HG02884 (cell line): ENCODE measurements around the gene EHD3.

Experiments
- ATAC-seq: cut with Tn5 transposase; IDR thresholded peaks from one replicate; pipeline ENCODE4 v1.9.1; 2021; ENCODE audit warnings: mild to moderate bottlenecking, moderate library complexity; ENCODE audit not compliant: unreplicated experiment

Gene EHD3

GRCh38 chr2:31253356-31254131 is 19.6 kb downstream of the EHD3 start:
- ATAC-seq, result no peak

DNA sequence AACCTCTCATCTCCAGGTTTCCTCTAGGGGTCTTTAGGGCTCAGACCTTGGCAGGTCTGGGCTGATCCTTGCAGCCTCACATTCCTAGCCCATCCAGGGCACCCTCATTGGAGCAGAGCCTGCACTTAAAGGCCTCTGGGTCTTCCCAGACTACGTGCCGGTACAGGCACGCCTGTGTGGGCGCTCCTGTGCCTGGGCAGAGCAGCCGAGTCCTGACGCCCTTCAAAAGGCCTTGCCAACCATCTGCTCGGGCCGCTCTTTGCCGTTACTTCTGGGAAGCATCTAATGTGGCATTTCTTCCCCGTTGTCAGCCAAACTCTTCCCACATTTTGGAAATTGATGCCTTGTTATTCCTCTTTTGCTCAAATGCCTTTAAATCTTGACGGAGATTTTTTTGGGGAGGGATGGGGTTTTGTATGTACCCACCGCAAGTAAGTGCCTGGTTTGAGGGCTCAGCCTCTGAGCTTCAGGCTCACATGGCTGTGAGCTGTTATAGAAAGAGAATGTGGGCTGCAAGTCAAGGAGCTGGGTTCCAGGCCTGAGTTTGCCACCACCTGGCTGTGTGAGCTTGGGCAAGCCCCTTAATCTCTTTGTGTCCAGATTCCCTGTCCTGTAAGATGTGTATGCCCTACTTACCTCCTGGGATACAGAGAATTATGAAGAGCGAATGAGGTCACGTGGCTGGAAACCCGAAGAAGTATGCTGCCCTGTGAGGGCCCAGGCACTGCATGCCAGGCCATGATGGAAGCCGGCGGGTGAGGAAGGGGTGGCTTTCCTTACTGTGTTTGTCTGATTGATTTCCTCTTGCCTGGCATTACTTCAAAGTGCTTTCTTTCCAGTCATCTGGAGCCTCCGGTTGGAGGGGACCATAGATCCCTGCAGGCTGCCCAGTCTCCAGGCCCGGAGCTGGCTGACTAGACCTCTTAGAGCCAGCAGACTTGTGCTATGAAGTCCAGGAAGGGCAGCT is 20.6 kb downstream of the EHD3 start:
- no peak for ATAC-seq

- ATAC-seq, result peak; percentile 63
Observed at GRCh38 chr2:31255911-31256571, 22.1 kb downstream of the EHD3 start.

DNA sequence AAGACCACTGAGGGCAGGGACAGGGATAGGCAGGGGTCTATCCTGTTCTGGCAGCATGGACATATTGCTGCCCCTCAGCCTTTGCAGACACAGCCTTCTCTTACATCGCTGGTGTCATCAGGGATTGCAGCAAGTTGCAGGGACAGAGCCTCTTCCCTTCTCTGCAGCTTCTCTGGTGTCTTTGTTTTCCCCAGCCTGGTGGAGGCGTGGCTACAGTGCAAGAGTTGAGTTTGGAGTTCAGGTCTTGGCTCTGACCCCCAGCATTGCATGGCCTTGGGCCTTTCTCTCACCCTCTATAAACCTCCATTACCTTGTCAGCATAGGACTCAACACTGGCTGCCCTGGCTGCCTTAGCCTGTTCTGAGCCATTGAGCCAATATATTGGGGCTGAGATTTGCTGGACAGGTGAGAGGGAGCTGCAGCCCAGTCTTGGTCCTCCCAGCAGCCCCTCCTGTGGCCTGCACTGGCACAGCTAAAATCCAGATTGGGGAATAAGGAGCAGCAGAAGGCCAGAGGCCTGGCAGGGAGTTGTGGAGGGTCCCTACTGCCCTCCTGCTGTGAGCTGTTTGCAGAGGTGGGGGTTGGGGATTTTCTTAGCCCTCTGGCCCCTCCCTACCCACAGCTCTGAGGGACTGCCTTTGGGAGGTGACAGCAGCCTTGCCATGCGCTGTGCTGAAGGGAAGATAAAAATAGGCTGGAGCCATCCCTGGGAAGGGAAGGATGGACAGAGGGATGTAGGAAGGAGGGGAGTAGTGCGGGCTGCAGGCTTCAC is 22.8 kb downstream of the EHD3 start:
- peak; percentile 1 for ATAC-seq

- peak; percentile 43 for ATAC-seq
Observed at GRCh38 chr2:31258351-31258750, 24.4 kb downstream of the EHD3 start.

DNA sequence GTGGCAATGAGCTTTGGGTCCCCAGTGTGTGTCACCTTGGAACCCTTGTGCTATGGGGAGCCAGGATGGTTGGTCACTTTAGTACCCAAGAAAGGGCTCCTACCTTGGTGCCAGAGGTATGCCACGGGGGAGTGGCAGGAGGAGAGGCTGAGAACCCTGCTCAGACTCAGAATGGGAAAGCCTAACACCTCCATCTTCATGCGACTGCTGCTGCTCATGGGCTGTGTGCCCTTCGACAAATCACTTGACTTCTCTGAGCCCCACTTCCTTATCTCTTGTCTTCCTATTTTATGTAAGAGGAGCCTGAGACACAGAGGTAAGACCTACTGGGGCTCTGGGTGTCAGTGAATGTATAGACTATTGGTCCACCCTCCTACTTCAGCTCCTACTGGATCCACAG is 25.1 kb downstream of the EHD3 start:
- no peak for ATAC-seq

- ATAC-seq, result no peak
Observed at GRCh38 chr2:31260870-31261269, 26.9 kb downstream of the EHD3 start.

DNA sequence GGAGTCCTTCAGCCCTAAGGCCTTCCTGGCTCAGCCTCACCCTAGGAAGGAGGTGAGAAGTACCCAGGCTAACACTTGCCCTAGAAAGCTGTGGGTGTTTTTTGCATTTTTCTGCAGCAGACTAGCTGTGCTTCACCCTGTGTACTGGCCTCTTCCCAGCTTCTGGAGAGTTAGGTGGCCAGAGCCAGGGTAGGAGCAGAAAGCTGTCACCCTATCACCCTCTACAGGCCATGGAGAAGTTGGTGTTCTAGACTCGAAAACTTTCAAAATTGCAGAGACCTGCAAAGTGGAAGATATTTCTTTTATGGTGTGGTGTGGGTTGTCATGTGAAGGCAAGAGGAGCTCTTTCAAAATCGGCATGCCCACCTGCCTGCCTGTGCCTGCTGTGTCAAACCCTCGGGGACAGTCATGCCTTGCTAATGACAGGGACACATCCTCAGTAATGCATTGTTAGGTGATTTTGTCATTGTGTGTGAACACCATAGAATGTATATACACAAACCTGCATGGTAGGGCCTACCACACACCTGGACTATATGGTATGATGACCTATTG is 29.8 kb downstream of the EHD3 start:
- no peak for ATAC-seq

DNA sequence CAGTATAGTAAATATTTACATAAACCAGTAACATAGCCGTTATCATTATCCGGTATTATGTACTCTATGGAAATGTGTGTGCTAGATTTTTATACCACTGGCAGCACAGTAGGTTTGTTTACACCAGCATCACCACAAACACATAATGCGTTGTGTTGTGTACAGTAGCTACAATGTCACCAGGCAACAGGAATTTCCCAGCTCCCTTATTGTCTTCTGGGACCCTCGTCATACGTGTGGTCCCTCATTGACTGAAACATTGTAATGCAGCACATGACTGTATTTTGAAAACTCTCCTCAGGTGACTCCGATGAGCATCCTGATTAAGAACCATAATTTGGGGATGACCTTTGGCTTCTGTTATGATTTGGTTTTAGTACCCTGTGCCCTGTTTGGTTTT is 31.3 kb downstream of the EHD3 start:
- no peak for ATAC-seq

- ATAC-seq, result no peak
Observed at GRCh38 chr2:31266804-31267203, 32.9 kb downstream of the EHD3 start.

GRCh38 chr2:31267437-31268120 is 33.6 kb downstream of the EHD3 start:
- no peak for ATAC-seq

DNA sequence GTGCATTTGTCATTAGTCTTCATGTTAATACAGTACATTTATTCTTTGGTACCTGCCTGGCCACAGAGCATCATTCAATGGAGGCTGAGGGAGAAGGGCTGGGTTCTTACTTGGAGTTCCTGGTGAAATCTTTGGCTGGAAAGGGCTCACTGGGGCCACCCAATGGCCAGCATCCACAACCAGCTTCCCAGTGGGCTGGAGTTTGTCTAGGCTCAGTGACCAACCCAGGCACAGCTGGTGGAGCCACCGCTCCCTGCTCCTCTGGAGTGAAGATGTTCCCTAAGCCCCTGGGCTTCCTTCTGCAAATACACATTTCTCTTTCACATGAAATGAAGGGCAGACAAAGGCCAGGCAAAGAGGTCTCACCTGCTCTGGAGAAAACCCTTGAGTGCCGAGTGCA is 34.4 kb downstream of the EHD3 start:
- no peak for ATAC-seq

- no peak for ATAC-seq
Observed at GRCh38 chr2:31269087-31269486, 35.1 kb downstream of the EHD3 start.

GRCh38 chr2:31270131-31270530 is 36.2 kb downstream of the EHD3 start:
- no peak for ATAC-seq

- ATAC-seq, result no peak
Observed at GRCh38 chr2:31270822-31271231, 36.9 kb downstream of the EHD3 start.

DNA sequence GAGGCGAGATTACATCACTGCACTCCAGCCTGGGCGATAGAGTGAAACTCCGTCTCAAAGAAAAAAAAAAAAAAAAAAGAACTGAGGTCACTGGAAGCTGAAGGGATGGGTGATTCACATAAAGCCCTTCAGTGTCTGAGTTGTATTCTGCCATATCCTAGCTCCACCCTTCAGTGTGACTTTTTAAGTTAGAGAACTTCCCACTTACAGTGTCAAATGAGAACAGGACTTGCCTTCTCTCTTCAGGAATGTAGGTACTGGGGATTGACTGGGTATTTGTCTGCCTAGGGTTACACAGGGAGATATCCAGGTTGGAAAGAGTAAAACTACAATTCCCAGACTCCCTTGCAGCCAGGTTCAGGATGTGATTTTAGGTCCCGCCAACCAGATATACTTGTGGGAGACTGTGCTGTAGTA is 37.9 kb downstream of the EHD3 start:
- ATAC-seq, result no peak

DNA sequence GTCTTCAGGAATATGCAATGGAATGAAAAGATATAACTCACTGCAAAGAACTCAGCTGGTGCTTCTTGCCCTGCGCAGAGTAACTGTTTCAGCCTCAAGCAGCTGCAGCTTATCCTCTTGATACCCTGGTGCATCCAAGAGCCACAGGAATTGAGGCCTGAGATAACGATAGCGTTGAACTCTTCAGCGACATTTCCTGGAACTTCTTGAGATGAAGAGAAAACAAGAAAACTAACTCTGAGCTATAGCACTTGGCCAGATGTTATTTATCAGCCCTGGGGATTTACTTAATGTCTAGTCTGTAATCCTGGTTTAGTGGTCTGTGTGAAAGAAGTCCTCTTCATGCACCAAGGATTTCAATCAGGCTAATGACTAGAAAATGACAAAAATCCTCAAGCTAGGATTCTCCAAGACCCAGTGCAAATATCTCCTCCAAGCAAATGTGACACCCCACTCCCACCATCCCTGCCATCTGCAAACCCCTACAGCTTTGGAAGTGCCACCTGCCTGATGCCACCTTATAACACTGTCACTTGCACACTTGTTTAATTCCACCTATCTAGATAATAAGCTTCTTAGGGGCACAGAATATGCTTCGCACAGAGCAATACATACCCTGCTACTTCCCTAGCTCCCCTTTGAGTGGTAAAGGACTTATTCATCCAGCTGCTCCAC is 40.6 kb downstream of the EHD3 start:
- no peak for ATAC-seq

DNA sequence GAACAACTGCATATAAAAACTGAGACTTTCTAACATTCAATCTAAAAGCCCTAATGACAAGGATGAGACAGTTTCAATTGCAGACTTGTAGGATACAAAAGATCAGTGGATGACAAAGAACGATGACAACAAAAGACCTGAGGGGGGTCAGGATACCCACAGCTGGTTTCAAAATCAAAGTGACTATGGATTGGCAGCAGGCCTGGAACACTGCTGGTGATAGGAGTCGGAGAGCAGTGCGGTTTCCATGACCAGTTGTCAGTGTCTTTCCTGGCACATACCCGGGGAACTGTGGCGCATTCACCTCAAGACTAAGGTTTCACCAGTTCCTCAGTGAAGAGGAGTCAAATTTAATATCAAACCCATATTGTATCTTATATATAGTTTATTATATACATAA is 42.0 kb downstream of the EHD3 start:
- no peak for ATAC-seq

DNA sequence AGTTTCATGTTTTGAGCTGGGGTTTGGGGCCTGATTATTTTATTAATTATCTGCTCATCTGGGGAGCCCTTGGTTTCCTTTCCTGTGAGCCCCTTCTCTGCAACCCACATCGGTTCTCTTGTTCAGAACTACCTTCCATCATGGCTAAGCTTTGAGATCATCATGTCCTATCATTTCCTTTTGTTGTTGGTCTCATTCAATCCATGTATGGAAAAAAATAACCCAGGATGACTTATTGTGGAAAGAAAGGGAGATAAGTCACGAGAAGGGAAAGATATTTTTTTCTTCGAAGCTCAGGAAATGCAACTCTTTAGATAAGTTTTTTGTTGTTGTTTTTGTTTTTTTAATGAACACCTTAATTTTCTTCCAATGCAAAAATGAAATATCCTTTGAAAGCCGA is 43.7 kb downstream of the EHD3 start:
- ATAC-seq, result no peak
